Activated T-helper 1 cell treated with anti-CD3 and anti-CD28 coated beads, Interleukin-12 subunit alpha, Interleukin-12 subunit beta, Interleukin-2, Interleukin-4 antibody, amounts not matched to agents 30 ng/mL and 10 ng/mL and 1 ng/mL, durations not matched to agents 14 hours and 24 hours and 36 hours (primary cell): ENCODE results near the gene GATAD2B. TPM values are rescaled to one million over a fixed set of nuclear protein-coding genes. Genes with fewer than 3 reads are reported as not detected.
"Not testable (repeated sequence)": the region's sequence is repeated elsewhere in the genome, so short reads cannot be mapped to it uniquely, and the experiment has no call there.

Experiments
- DNase-seq: peaks from one replicate; pipeline ENCODE4 v3.0.0; 2021; ENCODE audit warnings: low spot score
- H3K27ac Mint-ChIP-seq: one replicate; pipeline ENCODE4 v1.8.0; 2021; ENCODE audit warnings: mild to moderate bottlenecking, mixed read lengths
- H3K27me3 Mint-ChIP-seq: one replicate; pipeline ENCODE4 v1.8.0; 2022; ENCODE audit warnings: mild to moderate bottlenecking, moderate library complexity, mixed read lengths; ENCODE audit not compliant: insufficient read depth
- H3K36me3 Mint-ChIP-seq: one replicate; pipeline ENCODE4 v1.8.0; 2021; ENCODE audit warnings: low read depth, mixed read lengths
- H3K4me1 Mint-ChIP-seq: one replicate; pipeline ENCODE4 v1.8.0; 2021; ENCODE audit warnings: low read depth, mixed read lengths
- H3K4me3 Mint-ChIP-seq: one replicate; pipeline ENCODE4 v1.8.0; 2021; ENCODE audit warnings: mild to moderate bottlenecking, moderate library complexity, mixed read lengths
- H3K9me3 Mint-ChIP-seq: one replicate; pipeline ENCODE4 v1.8.0; 2021; ENCODE audit warnings: mixed read lengths
- intact Hi-C: fragments of 100-400 bp; cut with micrococcal nuclease; formaldehyde crosslinking; loops from one replicate; pipeline ENCODE4 v1.15.1; 2024
- total RNA-seq: library from RNA; stranded (reverse); gene quantifications from 2 replicates; pipeline ENCODE4 v1.2.3, GENCODE V29; 2022

The GATAD2B gene
- total RNA-seq, 1 donor from 2014 or later = 70.4 TPM

- Mint-ChIP-seq H3K4me3 (no peak overlapping the region), H3K36me3 (peaks cover 11% of the 10 kb centered on the region), H3K27me3 (no peaks in the 10 kb centered on the region), H3K4me1 (peaks cover 5% of the 10 kb centered on the region), H3K9me3 (no peaks in the 10 kb centered on the region), H3K27ac (no peak overlapping the region)
- no peak for DNase-seq
- intact Hi-C loops = no loop called here
Observed at GRCh38 chr1:153860285-153860684, 62.5 kb downstream of the GATAD2B start.

- Mint-ChIP-seq H3K27ac (no peak overlapping the region), H3K9me3 (no peaks in the 10 kb centered on the region), H3K27me3 (no peaks in the 10 kb centered on the region), H3K36me3 (peaks cover 11% of the 10 kb centered on the region), H3K4me1 (peaks cover 5% of the 10 kb centered on the region), H3K4me3 (no peak overlapping the region)
- DNase-seq = no peak
- intact Hi-C loops = no loop called here
Observed at GRCh38 chr1:153857505-153857904, 65.3 kb downstream of the GATAD2B start.

- Mint-ChIP-seq H3K4me1 (peaks cover 10% of the 10 kb centered on the region), H3K9me3 (no peaks in the 10 kb centered on the region), H3K27me3 (no peaks in the 10 kb centered on the region), H3K27ac (no peak overlapping the region), H3K4me3 (no peak overlapping the region), H3K36me3 (peaks cover 14% of the 10 kb centered on the region)
- intact Hi-C loops = no loop called here
- no peak for DNase-seq
Observed at GRCh38 chr1:153856763-153857162, 66.0 kb downstream of the GATAD2B start.

GRCh38 chr1:153852170-153852569 lies 70.6 kb downstream of the GATAD2B start:
- H3K4me1 Mint-ChIP-seq = peaks cover 25% of the 10 kb centered on the region
- intact Hi-C loops = no loop called here
- no peak overlapping the region for H3K4me3 Mint-ChIP-seq
- H3K27me3 Mint-ChIP-seq = no peaks in the 10 kb centered on the region
- no peak overlapping the region for H3K27ac Mint-ChIP-seq
- H3K9me3 Mint-ChIP-seq = no peaks in the 10 kb centered on the region
- no peak for DNase-seq
- peaks cover 16% of the 10 kb centered on the region for H3K36me3 Mint-ChIP-seq

GRCh38 chr1:153849487-153850185 lies 73.1 kb downstream of the GATAD2B start:
- no peak for DNase-seq
- H3K27me3 Mint-ChIP-seq = no peaks in the 10 kb centered on the region
- H3K9me3 Mint-ChIP-seq = no peaks in the 10 kb centered on the region
- intact Hi-C loops = loop anchor here (1.0 to 2.0 kb wide), 2 partner anchors 44 to 71 kb away; no protein-coding TSS in a partner anchor
- H3K4me1 Mint-ChIP-seq = peaks cover 25% of the 10 kb centered on the region
- H3K4me3 Mint-ChIP-seq = peak overlapping the region; percentile 5
- H3K27ac Mint-ChIP-seq = peak overlapping the region; percentile 66
- H3K36me3 Mint-ChIP-seq = peaks cover 16% of the 10 kb centered on the region

DNA sequence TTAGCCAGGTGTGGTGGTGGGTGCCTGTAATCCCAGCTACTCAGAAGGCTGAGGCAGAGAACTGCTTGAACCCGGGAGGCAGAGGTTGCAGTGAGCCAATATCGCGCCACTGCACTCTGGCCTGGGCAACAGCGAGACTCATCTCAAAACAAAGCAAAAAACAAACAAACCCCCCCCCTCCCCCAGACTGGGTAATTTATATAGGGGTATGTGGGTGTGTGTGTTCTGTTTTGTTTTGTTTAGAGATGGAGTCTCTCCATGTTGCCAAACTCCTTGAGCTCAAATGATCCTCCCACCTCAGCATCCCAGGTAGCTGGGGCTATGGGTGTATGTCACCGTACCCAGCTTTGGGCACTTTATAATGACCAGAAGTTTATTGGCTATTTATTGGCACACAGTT lies 74.0 kb downstream of the GATAD2B start:
- Mint-ChIP-seq H3K9me3 (no peaks in the 10 kb centered on the region), H3K36me3 (peaks cover 20% of the 10 kb centered on the region), H3K27me3 (no peaks in the 10 kb centered on the region), H3K4me3 (no peak overlapping the region), H3K4me1 (peaks cover 28% of the 10 kb centered on the region), H3K27ac (no peak overlapping the region)
- intact Hi-C loops = loop anchor here (1.0 to 2.0 kb wide), 2 partner anchors 44 to 72 kb away; no protein-coding TSS in a partner anchor
- DNase-seq = no peak

GRCh38 chr1:153845158-153845557 lies 77.6 kb downstream of the GATAD2B start:
- Mint-ChIP-seq H3K36me3 (peaks cover 11% of the 10 kb centered on the region), H3K27ac (no peak overlapping the region), H3K4me1 (peaks cover 18% of the 10 kb centered on the region), H3K9me3 (no peaks in the 10 kb centered on the region), H3K4me3 (no peak overlapping the region), H3K27me3 (no peaks in the 10 kb centered on the region)
- DNase-seq = no peak
- intact Hi-C loops = no loop called here

DNA sequence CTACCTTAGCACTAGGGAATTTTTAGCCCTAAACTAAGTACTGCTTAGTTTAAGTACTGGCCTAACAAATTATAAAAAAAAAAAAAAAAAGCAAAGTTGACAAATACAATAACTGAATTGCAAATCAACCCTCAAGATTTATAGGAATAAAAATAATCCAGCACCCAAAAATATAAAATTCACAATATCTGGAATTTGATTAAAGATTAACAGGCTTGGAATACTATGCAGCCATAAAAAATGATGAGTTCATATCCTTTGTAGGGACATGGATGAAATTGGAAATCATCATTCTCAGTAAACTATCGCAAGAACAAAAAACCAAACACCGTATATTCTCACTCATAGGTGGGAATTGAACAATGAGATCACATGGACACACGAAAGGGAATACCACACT lies 78.4 kb downstream of the GATAD2B start:
- H3K9me3 Mint-ChIP-seq, H3K27ac Mint-ChIP-seq, H3K27me3 Mint-ChIP-seq, intact Hi-C loops, DNase-seq, H3K4me3 Mint-ChIP-seq: not testable (repeated sequence)
- Mint-ChIP-seq H3K4me1 (peaks cover 11% of the 10 kb centered on the region), H3K36me3 (peaks cover 10% of the 10 kb centered on the region)

GRCh38 chr1:153842006-153842471 lies 80.7 kb downstream of the GATAD2B start:
- intact Hi-C loops = no loop called here
- Mint-ChIP-seq H3K27me3 (no peaks in the 10 kb centered on the region), H3K9me3 (no peaks in the 10 kb centered on the region), H3K36me3 (peaks cover 8% of the 10 kb centered on the region), H3K4me3 (no peak overlapping the region), H3K4me1 (peaks cover 7% of the 10 kb centered on the region), H3K27ac (no peak overlapping the region)
- DNase-seq = no peak

GRCh38 chr1:153841463-153841994 lies 81.2 kb downstream of the GATAD2B start:
- Mint-ChIP-seq H3K4me3 (no peak overlapping the region), H3K27ac (no peak overlapping the region), H3K27me3 (no peaks in the 10 kb centered on the region), H3K36me3 (peaks cover 8% of the 10 kb centered on the region), H3K4me1 (peaks cover 7% of the 10 kb centered on the region), H3K9me3 (no peaks in the 10 kb centered on the region)
- intact Hi-C loops = no loop called here
- no peak for DNase-seq

DNA sequence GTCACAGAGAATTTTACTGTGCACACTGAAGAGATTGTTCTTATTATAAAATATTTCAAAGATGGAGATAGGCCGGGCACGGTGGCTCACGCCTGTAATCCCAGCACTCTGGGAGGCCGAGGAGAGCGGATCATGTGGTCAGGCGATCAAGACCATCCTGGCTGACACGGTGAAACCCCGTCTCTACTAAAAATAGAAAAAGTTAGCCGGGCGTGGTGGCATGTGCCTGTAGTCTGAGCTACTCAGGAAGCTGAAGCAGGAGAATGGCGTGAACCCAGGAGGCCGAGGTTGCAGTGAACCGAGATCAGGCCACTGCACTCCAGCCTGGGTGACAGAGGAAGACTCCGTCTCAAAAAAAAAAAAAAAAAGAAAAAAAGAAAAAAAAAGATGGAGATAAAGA lies 82.0 kb downstream of the GATAD2B start:
- H3K36me3 Mint-ChIP-seq, H3K4me3 Mint-ChIP-seq, intact Hi-C loops, H3K27ac Mint-ChIP-seq, H3K9me3 Mint-ChIP-seq, H3K27me3 Mint-ChIP-seq, DNase-seq, H3K4me1 Mint-ChIP-seq: not testable (repeated sequence)

DNA sequence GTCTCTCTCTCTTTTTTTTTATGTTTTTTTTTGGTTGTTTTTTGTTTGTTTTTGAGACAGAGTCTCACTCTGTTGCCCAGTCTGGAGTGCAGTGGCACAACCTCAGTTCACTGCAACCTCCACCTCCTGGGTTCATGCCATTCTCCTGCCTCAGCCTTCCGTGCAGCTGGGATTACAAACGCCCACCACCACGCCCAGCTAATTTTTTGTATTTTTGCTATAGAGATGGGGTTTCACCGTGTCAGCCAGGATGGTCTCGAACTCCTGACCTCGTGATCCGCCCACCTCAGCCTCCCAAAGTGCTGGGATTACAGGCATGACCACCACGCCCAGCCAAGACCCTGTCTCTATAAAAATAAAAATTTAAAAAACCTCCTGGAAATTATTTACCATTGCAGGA lies 88.8 kb downstream of the GATAD2B start:
- H3K9me3 Mint-ChIP-seq, H3K4me3 Mint-ChIP-seq, intact Hi-C loops, H3K4me1 Mint-ChIP-seq, H3K27ac Mint-ChIP-seq, H3K27me3 Mint-ChIP-seq, DNase-seq, H3K36me3 Mint-ChIP-seq: not testable (repeated sequence)

GRCh38 chr1:153833171-153833570 lies 89.6 kb downstream of the GATAD2B start:
- no peak for DNase-seq
- Mint-ChIP-seq H3K4me3 (no peak overlapping the region), H3K4me1 (peaks cover 9% of the 10 kb centered on the region), H3K36me3 (peaks cover 8% of the 10 kb centered on the region), H3K27me3 (no peaks in the 10 kb centered on the region), H3K9me3 (no peaks in the 10 kb centered on the region), H3K27ac (no peak overlapping the region)
- intact Hi-C loops = no loop called here
